22Rv1 (cell line): ENCODE data around the gene LETM1.

Source experiments
- CTCF ChIP-seq: fragments of 450-650 bp; IDR thresholded peaks from 2 replicates; pipeline ENCODE4 v1.5.1; 2017; ENCODE audit warnings: mild to moderate bottlenecking
- ZFX ChIP-seq: fragments of 450-650 bp; IDR thresholded peaks from 2 replicates; pipeline ENCODE4 v1.6.1; 2017; ENCODE audit warnings: antibody characterized with exemption, borderline replicate concordance

- TF ChIP-seq CTCF (no peak), ZFX (no peak)
Measured at GRCh38 chr4:1896658-1896991, 40.7 kb upstream of the LETM1 start.
